WTC11 (cell line): ENCODE results near the gene LRRC8A. TPM values are rescaled to one million over a fixed set of nuclear protein-coding genes. Genes with fewer than 3 reads are reported as not detected.

ENCODE experiments used
- CREM ChIP-seq: sonication (generic); formaldehyde crosslinking; IDR thresholded peaks from 2 replicates; pipeline ENCODE4 v1.8.1; 2022; ENCODE audit warnings: mild to moderate bottlenecking, missing genetic modification reagents, moderate library complexity
- FOXJ3 ChIP-seq: sonication (generic); formaldehyde crosslinking; IDR thresholded peaks from 2 replicates; pipeline ENCODE4 v1.9.0; 2021; ENCODE audit warnings: missing genetic modification reagents, mild to moderate bottlenecking, borderline replicate concordance
- FOXK1 ChIP-seq: sonication (generic); formaldehyde crosslinking; IDR thresholded peaks from 2 replicates; pipeline ENCODE4 v1.8.0; 2022; ENCODE audit warnings: mild to moderate bottlenecking, moderate library complexity, missing genetic modification reagents
- GABPB1 ChIP-seq: sonication (generic); formaldehyde crosslinking; IDR thresholded peaks from 2 replicates; pipeline ENCODE4 v1.8.1; 2023; ENCODE audit warnings: mild to moderate bottlenecking, missing genetic modification reagents
- GRHL2 ChIP-seq: fragments of 250-450 bp; sonication (Bioruptor Pico); IDR thresholded peaks from 2 replicates; pipeline ENCODE4 v1.8.0; 2022; ENCODE audit warnings: mild to moderate bottlenecking, moderate library complexity; ENCODE audit not compliant: insufficient replicate concordance, severe bottlenecking
- HMGA2 ChIP-seq: fragments of 250-450 bp; sonication (Bioruptor Pico); IDR thresholded peaks from 2 replicates; pipeline ENCODE4 v1.4.0; 2021; ENCODE audit warnings: mild to moderate bottlenecking, moderate library complexity
- KAT7 ChIP-seq: sonication (generic); formaldehyde crosslinking; IDR thresholded peaks from 2 replicates; pipeline ENCODE4 v1.8.1; 2023; ENCODE audit warnings: missing genetic modification reagents, mild to moderate bottlenecking, borderline replicate concordance
- NFE2L1 ChIP-seq: sonication (generic); formaldehyde crosslinking; IDR thresholded peaks from 2 replicates; pipeline ENCODE4 v1.8.1; 2023; ENCODE audit warnings: missing genetic modification reagents
- OVOL2 ChIP-seq: fragments of 250-450 bp; sonication (Bioruptor Pico); IDR thresholded peaks from 2 replicates; pipeline ENCODE4 v1.9.0; 2021; ENCODE audit warnings: mild to moderate bottlenecking, borderline replicate concordance
- TEAD1 ChIP-seq: sonication (generic); formaldehyde crosslinking; IDR thresholded peaks from 2 replicates; pipeline ENCODE4 v1.8.0; 2022; ENCODE audit warnings: mild to moderate bottlenecking, missing genetic modification reagents
- ZNF263 ChIP-seq: sonication (generic); formaldehyde crosslinking; IDR thresholded peaks from 2 replicates; pipeline ENCODE4 v1.8.1; 2022; ENCODE audit warnings: low read depth, mild to moderate bottlenecking, moderate library complexity, missing genetic modification reagents
- ZNF416 ChIP-seq: fragments of 250-450 bp; sonication (Bioruptor Pico); IDR thresholded peaks from 2 replicates; pipeline ENCODE4 v1.9.0; 2021; ENCODE audit warnings: mild to moderate bottlenecking, inconsistent platforms
- total RNA-seq: library from RNA; stranded (reverse); gene quantifications from 3 replicates; pipeline ENCODE4 v1.2.3, GENCODE V29; 2021
- TF ChIP-seq, protein P1 (sequence below): sonication (generic); formaldehyde crosslinking; IDR thresholded peaks from 2 replicates; pipeline ENCODE4 v1.8.1; 2022; ENCODE audit warnings: low read depth, missing genetic modification reagents, borderline replicate concordance
- TF ChIP-seq, protein P2 (sequence below): fragments of 250-450 bp; sonication (Bioruptor Pico); IDR thresholded peaks from 2 replicates; pipeline ENCODE4 v1.9.0; 2021; ENCODE audit warnings: mild to moderate bottlenecking
- TF ChIP-seq, protein P3 (sequence below): sonication (generic); formaldehyde crosslinking; IDR thresholded peaks from 2 replicates; pipeline ENCODE4 v1.8.0; 2022; ENCODE audit warnings: mild to moderate bottlenecking, missing genetic modification reagents
- TF ChIP-seq, protein P4 (sequence below): fragments of 250-450 bp; sonication (Bioruptor Pico); IDR thresholded peaks from 2 replicates; pipeline ENCODE4 v1.9.0; 2021; ENCODE audit warnings: mild to moderate bottlenecking
- TF ChIP-seq, protein P5 (sequence below): sonication (generic); formaldehyde crosslinking; IDR thresholded peaks from 2 replicates; pipeline ENCODE4 v1.8.0; 2022; ENCODE audit warnings: mild to moderate bottlenecking, missing genetic modification reagents
- TF ChIP-seq, protein P6 (sequence below): fragments of 250-450 bp; sonication (Bioruptor Pico); IDR thresholded peaks from 2 replicates; pipeline ENCODE4 v2.1.2; 2022; ENCODE audit warnings: mild to moderate bottlenecking, moderate library complexity
- TF ChIP-seq, protein P7 (sequence below): sonication (generic); formaldehyde crosslinking; IDR thresholded peaks from 2 replicates; pipeline ENCODE4 v1.8.1; 2023; ENCODE audit warnings: mild to moderate bottlenecking, missing genetic modification reagents
- TF ChIP-seq, protein P8 (sequence below): sonication (generic); formaldehyde crosslinking; IDR thresholded peaks from 2 replicates; pipeline ENCODE4 v1.8.0; 2022; ENCODE audit warnings: mild to moderate bottlenecking, missing genetic modification reagents
- TF ChIP-seq, protein P9 (sequence below): sonication (generic); formaldehyde crosslinking; IDR thresholded peaks from 2 replicates; pipeline ENCODE4 v1.8.0; 2022; ENCODE audit warnings: missing genetic modification reagents
- TF ChIP-seq, protein P10 (sequence below): sonication (generic); formaldehyde crosslinking; IDR thresholded peaks from 2 replicates; pipeline ENCODE4 v1.8.0; 2023; ENCODE audit warnings: missing genetic modification reagents

Gene LRRC8A
- total RNA-seq, 1 experiment from 2014 or later = 83.5 TPM

DNA sequence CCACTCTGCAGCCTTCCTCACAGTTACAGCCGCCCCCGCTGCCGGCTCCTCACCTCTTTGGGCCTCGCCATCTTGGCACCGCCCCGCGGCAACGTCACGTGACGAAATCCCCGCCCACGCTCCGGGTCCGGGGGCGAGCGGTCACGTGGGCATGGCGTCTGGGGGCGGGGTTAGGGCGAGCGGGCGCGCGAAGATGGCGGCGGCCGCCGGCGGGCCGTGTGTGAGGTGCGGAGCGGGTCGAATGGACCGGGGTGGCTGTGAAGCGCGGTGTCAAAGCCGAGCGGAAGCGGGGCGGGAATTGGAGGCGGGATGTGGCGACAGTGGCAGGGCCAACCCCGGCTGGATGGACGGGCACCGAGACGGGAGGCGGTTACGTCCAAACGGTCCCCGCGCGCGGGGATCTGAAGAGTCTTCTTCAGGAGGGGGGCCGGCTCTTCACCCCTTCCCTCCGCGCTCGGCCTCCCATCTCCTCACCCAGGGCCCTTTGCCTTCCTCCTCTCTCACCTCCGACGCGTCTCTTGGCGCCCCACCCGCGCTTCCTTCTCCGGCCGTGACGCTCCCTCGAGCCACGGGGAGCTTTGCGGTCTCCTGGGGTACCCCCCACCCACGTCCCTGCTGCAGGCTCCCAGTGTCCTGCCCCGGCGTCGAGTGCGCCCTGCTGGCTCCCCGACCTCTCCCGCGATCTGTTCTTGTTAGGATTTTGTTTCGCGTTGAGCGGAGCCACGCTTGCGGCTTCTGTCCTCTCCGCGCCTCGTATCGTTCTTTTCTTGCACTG is 65.8 kb downstream of the LRRC8A start, which contains the start of the genes DOLK and NUP188 (continued):
- TF ChIP-seq, protein P1, sequence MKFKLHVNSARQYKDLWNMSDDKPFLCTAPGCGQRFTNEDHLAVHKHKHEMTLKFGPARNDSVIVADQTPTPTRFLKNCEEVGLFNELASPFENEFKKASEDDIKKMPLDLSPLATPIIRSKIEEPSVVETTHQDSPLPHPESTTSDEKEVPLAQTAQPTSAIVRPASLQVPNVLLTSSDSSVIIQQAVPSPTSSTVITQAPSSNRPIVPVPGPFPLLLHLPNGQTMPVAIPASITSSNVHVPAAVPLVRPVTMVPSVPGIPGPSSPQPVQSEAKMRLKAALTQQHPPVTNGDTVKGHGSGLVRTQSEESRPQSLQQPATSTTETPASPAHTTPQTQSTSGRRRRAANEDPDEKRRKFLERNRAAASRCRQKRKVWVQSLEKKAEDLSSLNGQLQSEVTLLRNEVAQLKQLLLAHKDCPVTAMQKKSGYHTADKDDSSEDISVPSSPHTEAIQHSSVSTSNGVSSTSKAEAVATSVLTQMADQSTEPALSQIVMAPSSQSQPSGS (CRISPR knock-in tag) = no peak
- peak; percentile 76 for TF ChIP-seq FOXK1
- no peak for TF ChIP-seq ZNF416 (CRISPR knock-in tag)
- TF ChIP-seq FOXJ3 (CRISPR knock-in tag) = no peak
- TF ChIP-seq, protein P2, sequence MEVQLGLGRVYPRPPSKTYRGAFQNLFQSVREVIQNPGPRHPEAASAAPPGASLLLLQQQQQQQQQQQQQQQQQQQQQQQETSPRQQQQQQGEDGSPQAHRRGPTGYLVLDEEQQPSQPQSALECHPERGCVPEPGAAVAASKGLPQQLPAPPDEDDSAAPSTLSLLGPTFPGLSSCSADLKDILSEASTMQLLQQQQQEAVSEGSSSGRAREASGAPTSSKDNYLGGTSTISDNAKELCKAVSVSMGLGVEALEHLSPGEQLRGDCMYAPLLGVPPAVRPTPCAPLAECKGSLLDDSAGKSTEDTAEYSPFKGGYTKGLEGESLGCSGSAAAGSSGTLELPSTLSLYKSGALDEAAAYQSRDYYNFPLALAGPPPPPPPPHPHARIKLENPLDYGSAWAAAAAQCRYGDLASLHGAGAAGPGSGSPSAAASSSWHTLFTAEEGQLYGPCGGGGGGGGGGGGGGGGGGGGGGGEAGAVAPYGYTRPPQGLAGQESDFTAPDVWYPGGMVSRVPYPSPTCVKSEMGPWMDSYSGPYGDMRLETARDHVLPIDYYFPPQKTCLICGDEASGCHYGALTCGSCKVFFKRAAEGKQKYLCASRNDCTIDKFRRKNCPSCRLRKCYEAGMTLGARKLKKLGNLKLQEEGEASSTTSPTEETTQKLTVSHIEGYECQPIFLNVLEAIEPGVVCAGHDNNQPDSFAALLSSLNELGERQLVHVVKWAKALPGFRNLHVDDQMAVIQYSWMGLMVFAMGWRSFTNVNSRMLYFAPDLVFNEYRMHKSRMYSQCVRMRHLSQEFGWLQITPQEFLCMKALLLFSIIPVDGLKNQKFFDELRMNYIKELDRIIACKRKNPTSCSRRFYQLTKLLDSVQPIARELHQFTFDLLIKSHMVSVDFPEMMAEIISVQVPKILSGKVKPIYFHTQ (CRISPR knock-in tag) = no peak
- no peak for TF ChIP-seq KAT7
- TF ChIP-seq, protein P3, sequence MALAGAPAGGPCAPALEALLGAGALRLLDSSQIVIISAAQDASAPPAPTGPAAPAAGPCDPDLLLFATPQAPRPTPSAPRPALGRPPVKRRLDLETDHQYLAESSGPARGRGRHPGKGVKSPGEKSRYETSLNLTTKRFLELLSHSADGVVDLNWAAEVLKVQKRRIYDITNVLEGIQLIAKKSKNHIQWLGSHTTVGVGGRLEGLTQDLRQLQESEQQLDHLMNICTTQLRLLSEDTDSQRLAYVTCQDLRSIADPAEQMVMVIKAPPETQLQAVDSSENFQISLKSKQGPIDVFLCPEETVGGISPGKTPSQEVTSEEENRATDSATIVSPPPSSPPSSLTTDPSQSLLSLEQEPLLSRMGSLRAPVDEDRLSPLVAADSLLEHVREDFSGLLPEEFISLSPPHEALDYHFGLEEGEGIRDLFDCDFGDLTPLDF (CRISPR knock-in tag) = peak; percentile 75; the same call in 1 of the 2 replicates
- TF ChIP-seq, protein P4, sequence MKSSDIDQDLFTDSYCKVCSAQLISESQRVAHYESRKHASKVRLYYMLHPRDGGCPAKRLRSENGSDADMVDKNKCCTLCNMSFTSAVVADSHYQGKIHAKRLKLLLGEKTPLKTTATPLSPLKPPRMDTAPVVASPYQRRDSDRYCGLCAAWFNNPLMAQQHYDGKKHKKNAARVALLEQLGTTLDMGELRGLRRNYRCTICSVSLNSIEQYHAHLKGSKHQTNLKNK (CRISPR knock-in tag) = no peak
- TF ChIP-seq, protein P5, sequence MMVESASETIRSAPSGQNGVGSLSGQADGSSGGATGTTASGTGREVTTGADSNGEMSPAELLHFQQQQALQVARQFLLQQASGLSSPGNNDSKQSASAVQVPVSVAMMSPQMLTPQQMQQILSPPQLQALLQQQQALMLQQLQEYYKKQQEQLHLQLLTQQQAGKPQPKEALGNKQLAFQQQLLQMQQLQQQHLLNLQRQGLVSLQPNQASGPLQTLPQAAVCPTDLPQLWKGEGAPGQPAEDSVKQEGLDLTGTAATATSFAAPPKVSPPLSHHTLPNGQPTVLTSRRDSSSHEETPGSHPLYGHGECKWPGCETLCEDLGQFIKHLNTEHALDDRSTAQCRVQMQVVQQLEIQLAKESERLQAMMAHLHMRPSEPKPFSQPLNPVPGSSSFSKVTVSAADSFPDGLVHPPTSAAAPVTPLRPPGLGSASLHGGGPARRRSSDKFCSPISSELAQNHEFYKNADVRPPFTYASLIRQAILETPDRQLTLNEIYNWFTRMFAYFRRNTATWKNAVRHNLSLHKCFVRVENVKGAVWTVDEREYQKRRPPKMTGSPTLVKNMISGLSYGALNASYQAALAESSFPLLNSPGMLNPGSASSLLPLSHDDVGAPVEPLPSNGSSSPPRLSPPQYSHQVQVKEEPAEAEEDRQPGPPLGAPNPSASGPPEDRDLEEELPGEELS (CRISPR knock-in tag) = peak; percentile 86; the same call in 1 of the 2 replicates
- peak; percentile 78; the same call in 1 of the 2 replicates for TF ChIP-seq NFE2L1 (CRISPR knock-in tag)
- no peak for TF ChIP-seq OVOL2 (CRISPR knock-in tag)
- TF ChIP-seq, protein P6, sequence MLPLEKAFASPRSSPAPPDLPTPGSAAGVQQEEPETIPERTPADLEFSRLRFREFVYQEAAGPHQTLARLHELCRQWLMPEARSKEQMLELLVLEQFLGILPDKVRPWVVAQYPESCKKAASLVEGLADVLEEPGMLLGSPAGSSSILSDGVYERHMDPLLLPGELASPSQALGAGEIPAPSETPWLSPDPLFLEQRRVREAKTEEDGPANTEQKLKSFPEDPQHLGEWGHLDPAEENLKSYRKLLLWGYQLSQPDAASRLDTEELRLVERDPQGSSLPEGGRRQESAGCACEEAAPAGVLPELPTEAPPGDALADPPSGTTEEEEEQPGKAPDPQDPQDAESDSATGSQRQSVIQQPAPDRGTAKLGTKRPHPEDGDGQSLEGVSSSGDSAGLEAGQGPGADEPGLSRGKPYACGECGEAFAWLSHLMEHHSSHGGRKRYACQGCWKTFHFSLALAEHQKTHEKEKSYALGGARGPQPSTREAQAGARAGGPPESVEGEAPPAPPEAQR (CRISPR knock-in tag) = no peak
- TF ChIP-seq CREM (CRISPR knock-in tag) = peak; percentile 77; the same call in 1 of the 2 replicates
- TF ChIP-seq TEAD1 = peak; percentile 92
- no peak for TF ChIP-seq HMGA2 (CRISPR knock-in tag)
- TF ChIP-seq, protein P7, sequence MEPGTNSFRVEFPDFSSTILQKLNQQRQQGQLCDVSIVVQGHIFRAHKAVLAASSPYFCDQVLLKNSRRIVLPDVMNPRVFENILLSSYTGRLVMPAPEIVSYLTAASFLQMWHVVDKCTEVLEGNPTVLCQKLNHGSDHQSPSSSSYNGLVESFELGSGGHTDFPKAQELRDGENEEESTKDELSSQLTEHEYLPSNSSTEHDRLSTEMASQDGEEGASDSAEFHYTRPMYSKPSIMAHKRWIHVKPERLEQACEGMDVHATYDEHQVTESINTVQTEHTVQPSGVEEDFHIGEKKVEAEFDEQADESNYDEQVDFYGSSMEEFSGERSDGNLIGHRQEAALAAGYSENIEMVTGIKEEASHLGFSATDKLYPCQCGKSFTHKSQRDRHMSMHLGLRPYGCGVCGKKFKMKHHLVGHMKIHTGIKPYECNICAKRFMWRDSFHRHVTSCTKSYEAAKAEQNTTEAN (CRISPR knock-in tag) = peak; percentile 84
- TF ChIP-seq GRHL2 (CRISPR knock-in tag) = no peak
- TF ChIP-seq, protein P8, sequence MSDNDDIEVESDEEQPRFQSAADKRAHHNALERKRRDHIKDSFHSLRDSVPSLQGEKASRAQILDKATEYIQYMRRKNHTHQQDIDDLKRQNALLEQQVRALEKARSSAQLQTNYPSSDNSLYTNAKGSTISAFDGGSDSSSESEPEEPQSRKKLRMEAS (CRISPR knock-in tag) = peak; percentile 92
- TF ChIP-seq GABPB1 = no peak; the same call in 1 of the 2 replicates
- TF ChIP-seq, protein P9, sequence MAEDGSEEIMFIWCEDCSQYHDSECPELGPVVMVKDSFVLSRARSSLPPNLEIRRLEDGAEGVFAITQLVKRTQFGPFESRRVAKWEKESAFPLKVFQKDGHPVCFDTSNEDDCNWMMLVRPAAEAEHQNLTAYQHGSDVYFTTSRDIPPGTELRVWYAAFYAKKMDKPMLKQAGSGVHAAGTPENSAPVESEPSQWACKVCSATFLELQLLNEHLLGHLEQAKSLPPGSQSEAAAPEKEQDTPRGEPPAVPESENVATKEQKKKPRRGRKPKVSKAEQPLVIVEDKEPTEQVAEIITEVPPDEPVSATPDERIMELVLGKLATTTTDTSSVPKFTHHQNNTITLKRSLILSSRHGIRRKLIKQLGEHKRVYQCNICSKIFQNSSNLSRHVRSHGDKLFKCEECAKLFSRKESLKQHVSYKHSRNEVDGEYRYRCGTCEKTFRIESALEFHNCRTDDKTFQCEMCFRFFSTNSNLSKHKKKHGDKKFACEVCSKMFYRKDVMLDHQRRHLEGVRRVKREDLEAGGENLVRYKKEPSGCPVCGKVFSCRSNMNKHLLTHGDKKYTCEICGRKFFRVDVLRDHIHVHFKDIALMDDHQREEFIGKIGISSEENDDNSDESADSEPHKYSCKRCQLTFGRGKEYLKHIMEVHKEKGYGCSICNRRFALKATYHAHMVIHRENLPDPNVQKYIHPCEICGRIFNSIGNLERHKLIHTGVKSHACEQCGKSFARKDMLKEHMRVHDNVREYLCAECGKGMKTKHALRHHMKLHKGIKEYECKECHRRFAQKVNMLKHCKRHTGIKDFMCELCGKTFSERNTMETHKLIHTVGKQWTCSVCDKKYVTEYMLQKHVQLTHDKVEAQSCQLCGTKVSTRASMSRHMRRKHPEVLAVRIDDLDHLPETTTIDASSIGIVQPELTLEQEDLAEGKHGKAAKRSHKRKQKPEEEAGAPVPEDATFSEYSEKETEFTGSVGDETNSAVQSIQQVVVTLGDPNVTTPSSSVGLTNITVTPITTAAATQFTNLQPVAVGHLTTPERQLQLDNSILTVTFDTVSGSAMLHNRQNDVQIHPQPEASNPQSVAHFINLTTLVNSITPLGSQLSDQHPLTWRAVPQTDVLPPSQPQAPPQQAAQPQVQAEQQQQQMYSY (CRISPR knock-in tag) = peak; percentile 90
- no peak; the same call in 1 of the 2 replicates for TF ChIP-seq ZNF263 (CRISPR knock-in tag)
- TF ChIP-seq, protein P10, sequence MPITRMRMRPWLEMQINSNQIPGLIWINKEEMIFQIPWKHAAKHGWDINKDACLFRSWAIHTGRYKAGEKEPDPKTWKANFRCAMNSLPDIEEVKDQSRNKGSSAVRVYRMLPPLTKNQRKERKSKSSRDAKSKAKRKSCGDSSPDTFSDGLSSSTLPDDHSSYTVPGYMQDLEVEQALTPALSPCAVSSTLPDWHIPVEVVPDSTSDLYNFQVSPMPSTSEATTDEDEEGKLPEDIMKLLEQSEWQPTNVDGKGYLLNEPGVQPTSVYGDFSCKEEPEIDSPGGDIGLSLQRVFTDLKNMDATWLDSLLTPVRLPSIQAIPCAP (CRISPR knock-in tag) = no peak; the same call in 1 of the 2 replicates
